Loucy (cell line): ENCODE measurements around the gene HS3ST5.

Experiments
- H2AFZ ChIP-seq: fragments of 200-600 bp; sonication (generic); 2 replicates; pipeline ENCODE4 v1.6.0; 2016; ENCODE audit warnings: antibody characterized with exemption, mild to moderate bottlenecking, low read length, moderate library complexity
- H3F3A ChIP-seq: fragments of 200-600 bp; 2 replicates; pipeline ENCODE4 v1.6.0; 2016; ENCODE audit warnings: antibody characterized with exemption, low read depth, mild to moderate bottlenecking
- H3K27me3 ChIP-seq: fragments of 200-600 bp; sonication (generic); 2 replicates; pipeline ENCODE4 v1.6.1; 2014; ENCODE audit warnings: low read length, mild to moderate bottlenecking; ENCODE audit not compliant: insufficient read depth, poor library complexity, severe bottlenecking
- H3K36me3 ChIP-seq: fragments of 200-600 bp; sonication (generic); 2 replicates; pipeline ENCODE4 v1.6.1; 2016; ENCODE audit warnings: low read length; ENCODE audit not compliant: insufficient read depth
- H3K4me1 ChIP-seq: fragments of 200-600 bp; sonication (generic); 2 replicates; pipeline ENCODE4 v1.5.1; 2014; ENCODE audit warnings: low read length, mild to moderate bottlenecking; ENCODE audit not compliant: insufficient read depth, poor library complexity, severe bottlenecking
- H3K4me2 ChIP-seq: fragments of 200-600 bp; sonication (generic); 2 replicates; pipeline ENCODE4 v1.6.0; 2014; ENCODE audit warnings: antibody characterized with exemption, low read length, low read depth, mild to moderate bottlenecking; ENCODE audit not compliant: poor library complexity, severe bottlenecking
- H3K4me3 ChIP-seq: fragments of 200-600 bp; sonication (generic); 2 replicates; pipeline ENCODE4 v1.5.1; 2014; ENCODE audit warnings: low read length, mild to moderate bottlenecking, mixed read lengths; ENCODE audit not compliant: poor library complexity, severe bottlenecking
- H3K79me2 ChIP-seq: fragments of 200-600 bp; sonication (generic); 2 replicates; pipeline ENCODE4 v1.6.1; 2014; ENCODE audit warnings: low read length; ENCODE audit not compliant: insufficient read depth
- H3K9ac ChIP-seq: fragments of 200-600 bp; sonication (generic); 2 replicates; pipeline ENCODE4 v1.6.0; 2014; ENCODE audit warnings: mild to moderate bottlenecking, low read depth, low read length, moderate library complexity; ENCODE audit not compliant: poor library complexity, severe bottlenecking
- H3K9me2 ChIP-seq: fragments of 200-600 bp; sonication (generic); replicated peaks from 2 replicates; pipeline ENCODE4 v1.6.1; 2016; ENCODE audit warnings: low read depth, low read length, mixed read lengths
- H3K9me3 ChIP-seq: fragments of 200-600 bp; sonication (generic); 2 replicates; pipeline ENCODE4 v1.6.1; 2014; ENCODE audit warnings: mild to moderate bottlenecking, antibody characterized with exemption, low read length, low read depth; ENCODE audit not compliant: insufficient read depth
- H4K20me1 ChIP-seq: fragments of 200-600 bp; sonication (generic); 2 replicates; pipeline ENCODE4 v1.6.0; 2014; ENCODE audit warnings: antibody characterized with exemption, low read length, mild to moderate bottlenecking; ENCODE audit not compliant: insufficient read depth, poor library complexity, severe bottlenecking
- EZH2phosphoT487 ChIP-seq: fragments of 200-600 bp; IDR thresholded peaks from 2 replicates; pipeline ENCODE4 v1.6.1; 2018; ENCODE audit warnings: antibody characterized with exemption, mild to moderate bottlenecking, moderate library complexity, borderline replicate concordance
- TF ChIP-seq, protein P1 (sequence below): fragments of 200-600 bp; sonication (generic); conservative IDR thresholded peaks from 2 replicates; pipeline ENCODE4 v1.5.1; 2014; ENCODE audit warnings: mild to moderate bottlenecking, antibody characterized with exemption, low read length

The HS3ST5 gene

DNA sequence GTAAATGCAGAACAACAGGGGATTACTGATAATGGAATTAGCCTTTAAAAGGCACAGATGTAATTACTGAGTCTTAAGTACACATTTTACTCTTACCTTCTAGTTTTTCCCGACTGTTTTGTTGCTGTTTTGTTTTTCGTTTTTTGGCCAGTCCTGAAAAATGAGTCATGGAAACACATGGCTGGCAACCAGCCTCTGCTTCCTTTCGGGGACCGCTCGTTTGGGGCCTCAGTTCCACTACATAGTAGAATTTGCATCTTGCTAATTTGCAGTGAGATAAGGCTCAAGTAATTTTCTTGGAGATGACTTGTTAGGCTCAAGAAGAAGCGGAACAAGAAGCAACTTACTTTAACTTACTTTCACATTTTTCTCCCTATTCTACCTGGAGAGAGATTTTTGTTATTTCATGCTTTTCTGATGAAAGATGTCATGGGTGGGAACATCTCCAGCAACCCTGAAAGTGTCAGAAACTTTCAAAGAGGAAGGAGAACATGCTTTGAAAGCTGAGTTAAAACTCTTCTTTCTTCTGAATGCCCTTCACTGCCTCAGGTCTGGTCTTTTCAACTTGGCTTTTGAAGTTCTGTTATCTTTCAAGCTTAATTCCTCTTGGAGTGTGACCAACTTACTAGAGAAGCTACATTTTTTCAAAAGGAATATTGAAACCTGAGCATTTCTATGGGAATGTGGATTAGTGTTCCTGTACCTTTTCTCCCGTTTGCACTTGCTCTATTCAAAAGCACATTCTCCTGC lies 300.4 kb downstream of the HS3ST5 start:
- Histone ChIP-seq H3K79me2 (no peaks in the 10 kb centered on the region), H3K36me3 (no peaks in the 10 kb centered on the region), H3K27me3 (no peaks in the 10 kb centered on the region), H3K4me1 (no peaks in the 10 kb centered on the region), H3F3A (no peaks in the 10 kb centered on the region), H3K4me2 (no peak overlapping the region), H3K9ac (no peak overlapping the region), H3K9me2 (peaks cover 3% of the 10 kb centered on the region; the same call in 1 of the 2 replicates), H3K9me3 (no peaks in the 10 kb centered on the region), H3K4me3 (no peak overlapping the region), H4K20me1 (no peaks in the 10 kb centered on the region), H2AFZ (no peak overlapping the region)
- TF ChIP-seq, protein P1, sequence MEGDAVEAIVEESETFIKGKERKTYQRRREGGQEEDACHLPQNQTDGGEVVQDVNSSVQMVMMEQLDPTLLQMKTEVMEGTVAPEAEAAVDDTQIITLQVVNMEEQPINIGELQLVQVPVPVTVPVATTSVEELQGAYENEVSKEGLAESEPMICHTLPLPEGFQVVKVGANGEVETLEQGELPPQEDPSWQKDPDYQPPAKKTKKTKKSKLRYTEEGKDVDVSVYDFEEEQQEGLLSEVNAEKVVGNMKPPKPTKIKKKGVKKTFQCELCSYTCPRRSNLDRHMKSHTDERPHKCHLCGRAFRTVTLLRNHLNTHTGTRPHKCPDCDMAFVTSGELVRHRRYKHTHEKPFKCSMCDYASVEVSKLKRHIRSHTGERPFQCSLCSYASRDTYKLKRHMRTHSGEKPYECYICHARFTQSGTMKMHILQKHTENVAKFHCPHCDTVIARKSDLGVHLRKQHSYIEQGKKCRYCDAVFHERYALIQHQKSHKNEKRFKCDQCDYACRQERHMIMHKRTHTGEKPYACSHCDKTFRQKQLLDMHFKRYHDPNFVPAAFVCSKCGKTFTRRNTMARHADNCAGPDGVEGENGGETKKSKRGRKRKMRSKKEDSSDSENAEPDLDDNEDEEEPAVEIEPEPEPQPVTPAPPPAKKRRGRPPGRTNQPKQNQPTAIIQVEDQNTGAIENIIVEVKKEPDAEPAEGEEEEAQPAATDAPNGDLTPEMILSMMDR: no peak
- no peak for TF ChIP-seq EZH2phosphoT487

DNA sequence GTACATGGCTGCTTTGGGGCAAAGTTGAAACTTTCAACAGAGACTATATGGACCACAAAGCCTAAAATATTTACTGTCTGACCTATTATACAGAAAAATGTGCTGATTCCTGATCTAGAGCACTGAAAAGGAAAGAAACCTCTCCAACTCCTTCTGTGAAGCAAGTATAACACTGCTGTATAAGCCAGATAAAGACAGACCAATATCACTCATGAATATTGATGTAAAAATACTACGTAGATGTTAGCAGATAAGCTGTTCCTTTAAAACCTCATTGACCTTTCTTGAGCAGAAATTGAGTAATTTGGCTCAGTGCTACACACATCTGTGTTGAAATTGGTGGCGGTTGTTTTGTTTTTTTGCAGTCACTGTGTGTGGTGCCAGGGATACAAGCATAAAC lies 302.0 kb downstream of the HS3ST5 start:
- Histone ChIP-seq H4K20me1 (no peaks in the 10 kb centered on the region), H3K79me2 (no peaks in the 10 kb centered on the region), H3K36me3 (no peaks in the 10 kb centered on the region), H3K4me2 (no peak overlapping the region), H3K9me3 (no peaks in the 10 kb centered on the region), H3K9me2 (peaks cover 4% of the 10 kb centered on the region; the same call in 1 of the 2 replicates), H3K9ac (no peak overlapping the region), H3K4me1 (no peaks in the 10 kb centered on the region), H3K27me3 (no peaks in the 10 kb centered on the region), H2AFZ (no peak overlapping the region), H3K4me3 (no peak overlapping the region), H3F3A (no peaks in the 10 kb centered on the region)
- TF ChIP-seq, protein P1: no peak
- no peak for TF ChIP-seq EZH2phosphoT487

GRCh38 chr6:114039841-114040240 lies 303.0 kb downstream of the HS3ST5 start:
- no peaks in the 10 kb centered on the region for H3F3A ChIP-seq
- no peaks in the 10 kb centered on the region for H3K4me1 ChIP-seq
- H3K9me3 ChIP-seq: no peaks in the 10 kb centered on the region
- no peak overlapping the region for H2AFZ ChIP-seq
- no peak overlapping the region for H3K9ac ChIP-seq
- H3K4me2 ChIP-seq: no peak overlapping the region
- no peaks in the 10 kb centered on the region for H4K20me1 ChIP-seq
- H3K4me3 ChIP-seq: no peak overlapping the region
- H3K79me2 ChIP-seq: no peaks in the 10 kb centered on the region
- H3K36me3 ChIP-seq: no peaks in the 10 kb centered on the region
- TF ChIP-seq, protein P1: no peak
- TF ChIP-seq EZH2phosphoT487: no peak
- peaks cover 4% of the 10 kb centered on the region; the same call in 1 of the 2 replicates for H3K9me2 ChIP-seq
- no peaks in the 10 kb centered on the region for H3K27me3 ChIP-seq
